AG10803 (cell line): ENCODE results near the gene ZMYM3.

Source experiments
- DNase-seq: peaks from one replicate; pipeline ENCODE4 v3.0.0; 2010; ENCODE audit warnings: low read depth
- H3K4me3 ChIP-seq: 2 replicates; pipeline ENCODE4 v1.5.1; 2011; ENCODE audit warnings: mild to moderate bottlenecking, low read length, control low read depth
- TF ChIP-seq, protein P1 (sequence below): conservative IDR thresholded peaks from 2 replicates; pipeline ENCODE4 v1.5.1; 2011; ENCODE audit warnings: mild to moderate bottlenecking, low read length, control low read depth, inconsistent platforms

ZMYM3 gene

DNA sequence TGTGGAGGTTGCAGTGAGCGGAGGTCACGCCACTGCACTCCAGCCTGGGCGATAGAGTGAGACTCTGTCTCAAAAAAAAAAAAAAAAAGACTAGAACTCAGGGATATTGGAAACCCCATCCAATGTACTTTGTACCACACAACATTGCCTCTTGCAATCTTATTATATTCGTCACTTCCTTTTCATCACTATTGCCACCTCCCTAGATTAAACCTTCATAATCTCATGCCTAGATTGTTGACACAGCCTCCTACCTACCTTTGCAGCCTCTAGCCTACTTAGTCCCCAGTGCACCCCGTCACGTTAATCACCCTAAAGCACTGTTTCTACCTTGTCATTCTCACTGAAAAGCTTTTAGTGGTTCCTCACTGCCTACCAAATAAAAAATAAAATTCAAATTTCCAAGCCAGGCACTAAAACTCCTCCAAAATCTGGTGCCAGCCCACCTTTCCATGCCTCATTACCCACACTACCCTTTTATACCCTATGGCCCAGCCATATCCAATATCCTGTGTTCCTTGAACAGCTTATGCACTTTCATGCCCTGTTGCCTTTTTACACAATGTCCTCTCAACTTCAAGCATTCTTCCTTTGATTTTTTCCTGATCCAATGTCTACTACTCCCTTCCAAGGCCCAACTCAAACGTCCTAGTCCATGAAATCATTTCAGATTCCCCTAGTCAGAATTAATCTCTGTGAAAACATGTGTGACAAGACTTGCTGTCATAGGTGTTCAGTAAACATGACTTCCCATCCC, 54.5 kb downstream of the ZMYM3 start:
- TF ChIP-seq, protein P1, sequence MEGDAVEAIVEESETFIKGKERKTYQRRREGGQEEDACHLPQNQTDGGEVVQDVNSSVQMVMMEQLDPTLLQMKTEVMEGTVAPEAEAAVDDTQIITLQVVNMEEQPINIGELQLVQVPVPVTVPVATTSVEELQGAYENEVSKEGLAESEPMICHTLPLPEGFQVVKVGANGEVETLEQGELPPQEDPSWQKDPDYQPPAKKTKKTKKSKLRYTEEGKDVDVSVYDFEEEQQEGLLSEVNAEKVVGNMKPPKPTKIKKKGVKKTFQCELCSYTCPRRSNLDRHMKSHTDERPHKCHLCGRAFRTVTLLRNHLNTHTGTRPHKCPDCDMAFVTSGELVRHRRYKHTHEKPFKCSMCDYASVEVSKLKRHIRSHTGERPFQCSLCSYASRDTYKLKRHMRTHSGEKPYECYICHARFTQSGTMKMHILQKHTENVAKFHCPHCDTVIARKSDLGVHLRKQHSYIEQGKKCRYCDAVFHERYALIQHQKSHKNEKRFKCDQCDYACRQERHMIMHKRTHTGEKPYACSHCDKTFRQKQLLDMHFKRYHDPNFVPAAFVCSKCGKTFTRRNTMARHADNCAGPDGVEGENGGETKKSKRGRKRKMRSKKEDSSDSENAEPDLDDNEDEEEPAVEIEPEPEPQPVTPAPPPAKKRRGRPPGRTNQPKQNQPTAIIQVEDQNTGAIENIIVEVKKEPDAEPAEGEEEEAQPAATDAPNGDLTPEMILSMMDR = no peak
- no peak overlapping the region for H3K4me3 ChIP-seq
- DNase-seq = no peak

DNA sequence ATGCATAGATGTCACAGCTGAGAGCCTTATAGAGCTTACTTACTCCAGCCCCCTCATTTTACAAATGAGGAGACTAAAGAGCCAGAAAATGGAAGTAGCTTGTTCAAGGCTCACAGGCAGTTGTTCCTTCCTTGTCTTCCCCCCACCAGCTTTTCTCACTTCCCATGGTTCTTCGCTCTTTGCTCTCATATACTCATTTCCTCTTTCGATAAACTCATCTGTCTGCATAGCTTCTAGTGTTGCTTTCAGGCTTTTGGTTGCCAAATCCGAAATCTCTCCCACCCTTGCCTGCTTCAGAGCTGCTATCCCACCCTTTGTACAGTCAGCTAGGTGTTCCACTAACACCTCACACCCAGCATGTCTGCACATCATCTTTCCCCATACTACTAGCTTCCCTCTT, 55.9 kb downstream of the ZMYM3 start:
- TF ChIP-seq, protein P1 = no peak
- no peak overlapping the region for H3K4me3 ChIP-seq
- DNase-seq = no peak

DNA sequence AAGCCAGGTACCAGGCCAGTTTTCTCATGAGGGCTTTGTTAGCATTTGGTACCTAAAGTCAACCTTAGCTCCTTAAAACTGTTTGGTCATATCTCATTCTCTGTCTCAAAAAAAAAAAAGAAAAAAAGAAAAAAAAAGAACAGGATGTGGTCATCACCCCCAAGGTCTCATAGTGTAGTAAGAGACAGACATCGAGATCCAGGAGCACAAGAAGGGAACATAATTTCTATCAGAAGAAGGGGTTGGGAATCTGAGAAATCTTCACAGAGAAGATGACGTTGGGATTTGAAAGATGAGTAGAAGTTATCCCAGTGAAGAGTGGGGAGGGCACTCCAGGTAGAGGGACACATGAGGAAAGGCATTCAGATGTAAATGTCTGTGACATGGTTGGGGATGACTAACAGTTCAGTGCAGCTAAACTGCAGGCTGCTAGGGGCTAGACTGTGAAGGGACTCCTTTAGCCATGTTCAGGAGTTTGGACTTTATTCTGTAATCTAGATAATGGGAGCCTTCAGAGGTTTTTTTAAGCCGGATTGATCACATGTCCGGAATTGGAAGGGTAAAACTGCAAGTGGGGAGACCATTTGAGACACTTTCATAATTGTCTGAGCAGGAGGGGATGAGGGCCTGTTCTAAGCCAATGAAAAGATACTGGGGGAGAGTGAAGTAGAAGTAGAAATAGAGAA, 57.8 kb downstream of the ZMYM3 start:
- DNase-seq = no peak
- H3K4me3 ChIP-seq = no peak overlapping the region
- TF ChIP-seq, protein P1 = no peak

DNA sequence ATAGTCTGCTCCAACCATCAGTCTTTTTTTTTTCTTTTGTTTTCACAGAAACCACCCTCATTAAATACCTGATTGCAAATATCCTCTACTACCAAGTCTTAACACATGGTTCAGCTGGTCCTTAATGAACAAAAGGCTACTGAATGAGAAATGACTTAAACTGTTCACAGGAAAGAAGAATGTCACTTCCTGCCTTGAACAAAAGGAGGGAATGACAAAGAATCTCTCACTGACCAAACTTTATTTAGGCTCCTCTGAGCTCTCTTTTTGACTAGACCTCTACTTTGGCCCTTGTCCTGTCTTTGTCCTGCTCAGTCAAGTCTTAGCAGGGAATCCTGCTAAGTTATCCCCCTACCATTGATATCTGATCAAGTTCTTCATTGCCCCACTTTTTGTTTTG, 62.7 kb downstream of the ZMYM3 start:
- no peak for DNase-seq
- no peak overlapping the region for H3K4me3 ChIP-seq
- TF ChIP-seq, protein P1 = no peak
